Right lung (tissue), 5 donors: ENCODE data around the gene STAB1. TPM values are rescaled to one million over a fixed set of nuclear protein-coding genes. Genes with fewer than 3 reads are reported as not detected.

Source experiments
- DNase-seq, 2 donors: peaks; one replicate each; pipeline ENCODE4 v3.0.0-alpha.2; 2013
- polyA plus RNA-seq, 5 donors: library from polyadenylated mRNA; unstranded; fragments of 120-200 nt; gene quantifications; one replicate each; pipeline versions ENCODE4 v1.2.1 to v1.2.3, GENCODE V29; 2013; ENCODE audit warnings: inconsistent platforms in 1 of 5, low replicate concordance in 1 of 5; ENCODE audit not compliant: insufficient read length in 5 of 5, insufficient read depth in 1 of 5

The STAB1 gene
- polyA plus RNA-seq, 5 donors = 40.9 to 60.8 (median 43.4) TPM

DNA sequence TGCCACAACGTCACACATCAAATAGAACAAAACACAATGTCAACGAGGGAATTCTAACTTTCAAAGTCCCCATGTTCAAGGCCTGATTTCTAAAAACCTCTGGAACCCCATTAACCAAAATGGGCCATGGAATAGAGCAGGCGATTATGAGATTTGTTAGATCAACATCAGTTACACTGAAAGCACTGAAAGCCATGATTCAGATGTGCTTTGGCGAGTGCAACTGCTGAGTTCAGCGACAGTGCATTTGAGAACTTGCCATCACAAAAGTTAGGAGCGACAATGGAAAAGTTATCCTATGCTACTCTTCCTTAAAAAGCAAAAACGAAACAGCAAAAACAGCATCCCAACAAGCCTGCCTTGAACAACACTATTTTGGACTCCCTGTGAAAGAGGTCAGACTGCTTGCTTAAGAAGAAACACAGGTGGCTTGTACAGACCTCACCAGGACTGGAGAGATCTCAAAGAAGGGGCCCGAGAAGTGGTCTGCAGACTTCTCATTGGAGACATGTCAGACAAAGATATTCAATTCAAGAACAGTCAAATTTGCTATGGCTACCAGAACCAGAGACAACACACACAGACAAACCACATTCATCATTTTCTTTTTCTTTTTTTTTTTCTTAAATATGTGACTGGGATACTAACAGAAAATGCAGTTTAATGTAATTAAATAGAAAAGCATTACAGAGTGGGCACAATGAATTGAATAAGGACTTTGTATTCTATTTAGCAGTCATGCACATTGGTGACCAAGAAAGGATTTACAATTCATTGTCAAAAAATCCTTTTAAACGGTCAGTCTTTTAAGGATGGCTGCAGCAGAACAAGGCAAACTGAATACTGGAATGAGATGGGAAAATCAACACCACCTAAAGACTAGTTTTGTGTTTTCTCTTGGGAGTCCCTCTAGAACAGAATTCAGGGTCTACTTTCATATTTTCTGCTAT lies 62.1 kb downstream of the STAB1 start:
- DNase-seq = no peak

DNA sequence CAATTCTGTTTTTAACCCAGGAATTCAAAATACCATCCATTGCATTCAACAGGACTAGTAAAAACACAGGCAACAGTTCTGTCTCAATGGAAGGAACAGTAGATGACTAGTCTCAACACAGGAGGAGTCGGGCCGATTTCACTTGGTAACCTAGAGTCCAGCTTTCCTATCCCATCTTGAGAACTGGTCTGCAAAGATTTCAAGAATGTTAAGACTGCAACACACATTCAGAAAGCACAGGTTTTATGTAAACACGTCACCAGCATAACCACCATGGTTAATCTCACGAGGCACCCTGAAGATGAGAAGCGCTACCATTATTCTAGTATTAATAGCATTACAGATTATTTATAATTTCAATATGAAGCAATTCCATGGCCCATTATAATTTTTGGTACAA lies 63.3 kb downstream of the STAB1 start:
- DNase-seq = no peak

DNA sequence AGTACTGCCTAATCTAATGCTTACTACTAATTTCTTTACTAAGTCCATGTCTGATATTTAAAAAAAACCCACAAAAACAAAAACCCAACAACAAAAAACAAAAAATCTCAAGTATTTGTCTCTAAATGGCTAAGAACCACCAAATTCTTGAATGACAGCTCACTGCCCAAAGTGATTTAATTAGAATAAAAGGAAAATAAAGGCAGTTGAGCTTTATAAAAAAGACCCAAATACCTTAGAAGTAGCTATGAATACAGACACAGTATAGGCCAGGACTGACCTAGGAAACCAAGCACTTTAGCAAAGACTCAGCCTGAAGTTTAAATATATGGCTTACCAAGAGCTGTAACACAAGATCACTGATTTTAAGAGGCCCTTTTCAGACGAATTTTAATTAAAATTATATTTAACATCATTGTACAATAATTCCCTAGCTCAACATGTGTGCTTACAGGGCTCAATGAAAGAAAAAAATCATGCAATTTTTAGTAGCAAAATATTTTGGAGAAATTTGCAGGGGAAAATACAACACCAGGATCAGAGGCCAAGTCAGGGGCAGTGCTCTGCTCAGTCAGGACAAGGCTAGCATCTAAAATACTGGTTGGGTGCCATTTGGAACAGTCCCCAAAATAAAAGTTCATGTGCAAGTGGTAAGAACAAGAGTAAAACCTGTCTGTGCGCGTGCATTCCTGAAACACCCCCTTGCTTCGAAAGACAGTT lies 66.0 kb downstream of the STAB1 start:
- no peak for DNase-seq

DNA sequence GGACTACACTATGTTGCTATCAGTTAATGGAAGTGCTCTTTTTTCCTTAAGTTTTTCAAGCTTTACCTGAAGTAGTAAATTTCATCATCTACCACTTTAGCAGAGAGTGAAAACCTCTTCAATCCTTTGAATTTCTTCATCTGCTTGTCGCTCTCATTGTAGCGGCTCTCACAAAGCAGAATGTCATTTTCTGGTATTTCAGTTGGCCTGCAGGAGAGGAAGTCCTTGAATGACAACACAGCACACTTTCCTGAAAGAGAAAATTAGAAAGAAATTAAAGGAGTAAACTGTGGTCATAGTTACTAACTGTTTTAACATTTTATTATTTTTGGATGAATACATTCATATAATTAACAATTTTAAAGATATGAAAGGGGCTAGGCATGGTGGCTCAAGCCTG lies 68.8 kb downstream of the STAB1 start:
- no peak for DNase-seq

DNA sequence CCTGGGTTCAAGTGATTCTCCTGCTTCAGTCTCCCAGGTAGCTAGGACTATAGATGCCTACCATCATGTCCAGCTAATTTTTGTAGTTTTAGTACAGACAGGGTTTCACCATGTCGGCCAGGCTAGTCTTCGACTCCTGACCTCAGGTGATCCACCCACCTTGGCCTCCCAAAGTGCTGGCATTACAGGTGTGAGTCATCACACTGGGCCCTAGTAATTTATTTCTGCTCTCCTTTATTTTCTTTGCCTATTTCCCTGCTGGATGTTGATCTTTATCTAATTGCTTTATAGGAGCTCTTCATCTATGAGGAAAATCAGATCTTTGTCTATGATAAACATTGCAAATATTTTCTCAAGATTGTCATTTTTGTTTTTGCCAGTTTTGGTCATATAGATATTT lies 72.9 kb downstream of the STAB1 start:
- DNase-seq = no peak

DNA sequence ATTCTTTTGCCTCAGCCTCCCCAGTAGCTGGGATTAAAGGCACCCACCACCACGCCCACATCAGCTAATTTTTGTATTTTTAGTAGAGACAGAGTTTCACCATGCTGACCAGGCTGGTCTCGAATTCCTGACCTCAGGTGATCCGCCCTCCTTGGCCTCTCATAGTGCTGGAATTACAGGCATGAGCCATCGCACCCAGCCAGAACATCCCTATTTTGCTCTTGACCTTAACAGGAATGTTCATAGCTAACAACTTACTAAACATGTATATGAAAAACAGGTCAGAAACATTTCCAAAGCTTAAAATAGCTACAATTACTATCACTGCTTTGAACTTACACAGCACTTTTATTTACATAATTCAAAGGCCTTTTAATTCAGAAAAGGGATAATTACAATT lies 74.9 kb downstream of the STAB1 start:
- DNase-seq = no peak

DNA sequence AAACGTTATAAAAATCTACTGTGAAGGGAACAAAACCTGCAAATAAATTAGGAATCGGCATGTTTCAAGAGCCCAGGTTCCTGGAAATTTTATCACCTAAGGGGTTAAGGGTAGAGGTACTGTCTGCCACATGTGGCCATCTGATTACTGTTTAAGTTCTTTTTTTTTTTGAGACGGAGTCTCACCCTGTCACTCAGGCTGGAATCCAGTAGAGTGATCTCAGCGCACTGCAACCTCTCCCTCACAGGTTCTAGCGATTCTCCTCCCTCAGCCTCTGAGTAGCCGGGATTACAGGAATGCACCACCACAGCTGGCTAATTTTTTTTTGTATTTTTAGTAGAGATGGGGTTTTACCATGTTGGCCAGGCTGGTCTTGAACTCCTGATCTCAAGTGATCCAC lies 77.1 kb downstream of the STAB1 start:
- DNase-seq = no peak

Other genes starting within 250 kb of the STAB1 start
- gene PPM1M, start 249.6 kb upstream of the STAB1 start, polyA plus RNA-seq = 10 to 100 TPM; 28.7 to 33.6 (median 30.5) TPM
- gene WDR82, start 216.7 kb upstream of the STAB1 start, polyA plus RNA-seq = 100 to 1,000 TPM in 3 of 5 donors, 10 to 100 TPM in 2; 96.6 to 114 (median 106) TPM
- 10 to 100 TPM in 3 of 5 donors, 1 to 10 TPM in 2; 7.8 to 11.6 (median 10.2) TPM for gene GLYCTK, start 207.5 kb upstream of the STAB1 start, polyA plus RNA-seq
- 10 to 100 TPM in 3 of 5 donors, 1 to 10 TPM in 2; 7.2 to 12.4 (median 11.1) TPM for gene DNAH1, start 179.0 kb upstream of the STAB1 start, polyA plus RNA-seq
- 10 to 100 TPM; 60.5 to 82.6 (median 76.1) TPM for gene BAP1, start 85.3 kb upstream of the STAB1 start, polyA plus RNA-seq
- gene PHF7, start 84.7 kb upstream of the STAB1 start, polyA plus RNA-seq = 10 to 100 TPM in 1 of 5 donors, 1 to 10 TPM in 4; 8.1 to 10.6 (median 9.0) TPM
- 1 to 10 TPM; 4.3 to 8.2 (median 7.0) TPM for gene SEMA3G, start 50.2 kb upstream of the STAB1 start, polyA plus RNA-seq
- gene TNNC1, start 41.3 kb upstream of the STAB1 start, polyA plus RNA-seq = 10 to 100 TPM; 21.0 to 78.6 (median 31.2) TPM
- 100 to 1,000 TPM; 116 to 175 (median 146) TPM for gene NISCH, start 39.7 kb upstream of the STAB1 start, polyA plus RNA-seq
- 100 to 1,000 TPM; 205 to 350 (median 239) TPM for gene NT5DC2, start 38.5 kb downstream of the STAB1 start, polyA plus RNA-seq
- 10 to 100 TPM in 4 of 5 donors, 1 to 10 TPM in 1; 8.5 to 24.3 (median 12.9) TPM for gene UQCC5, start 41.3 kb downstream of the STAB1 start, polyA plus RNA-seq
- gene PBRM1, start 190.6 kb downstream of the STAB1 start, polyA plus RNA-seq = 10 to 100 TPM; 42.9 to 78.6 (median 65.2) TPM
- gene GNL3, start 190.7 kb downstream of the STAB1 start, polyA plus RNA-seq = 100 to 1,000 TPM; 100 to 124 (median 107) TPM
- gene GLT8D1, start 210.5 kb downstream of the STAB1 start, polyA plus RNA-seq = 100 to 1,000 TPM; 104 to 121 (median 119) TPM
- gene SPCS1, start 210.8 kb downstream of the STAB1 start, polyA plus RNA-seq = 100 to 1,000 TPM; 113 to 138 (median 123) TPM